K562 (cell line): Measurements from ENCODE around the gene INCENP. TPM values are rescaled to one million over a fixed set of nuclear protein-coding genes. Genes with fewer than 3 reads are reported as not detected.
A peak's percentile ranks its signal among the peaks of the same experiment; 100 is the strongest.

ENCODE experiments used
- EP300 ChIP-seq: IDR thresholded peaks from 2 replicates; pipeline ENCODE4 v1.6.1; 2012; ENCODE audit warnings: low read length, improper control_type of control experiment
- ILK ChIP-seq: fragments of 450-650 bp; IDR thresholded peaks from 2 replicates; pipeline ENCODE4 v1.6.1; 2016; ENCODE audit warnings: missing genetic modification characterization, low read depth, mild to moderate bottlenecking, missing compliant biosample characterization, moderate library complexity, borderline replicate concordance
- MYC ChIP-seq, 2 experiments: fragments of 250-450 bp in 1 of 2; sonication (Bioruptor Pico) in 1 of 2; IDR thresholded peaks; 2 replicates each; pipeline versions ENCODE4 v1.5.1 to v1.6.1; 2012 to 2021; ENCODE audit warnings: low read depth in 2 of 2, borderline replicate concordance in 1 of 2, improper control_type of control experiment in 1 of 2, low read length in 1 of 2, mild to moderate bottlenecking in 1 of 2, moderate library complexity in 1 of 2
- NFYB ChIP-seq: IDR thresholded peaks from 2 replicates; pipeline ENCODE4 v1.6.1; 2011; ENCODE audit warnings: mild to moderate bottlenecking, moderate library complexity; ENCODE audit not compliant: insufficient read length; ENCODE audit errors: extremely low read depth
- NR0B1 ChIP-seq: fragments of 450-650 bp; IDR thresholded peaks from one replicate; pipeline ENCODE4 v1.6.1; 2018; ENCODE audit warnings: mild to moderate bottlenecking, moderate library complexity; ENCODE audit not compliant: partially characterized antibody
- REST ChIP-seq, 2 experiments: fragments of 450-650 bp; formaldehyde crosslinking in 1 of 2; IDR thresholded peaks; 2 replicates each; pipeline versions ENCODE4 v1.4.0 to v1.6.1; 2014 to 2020; ENCODE audit warnings: mild to moderate bottlenecking in 2 of 2, borderline replicate concordance in 1 of 2, low read depth in 1 of 2
- TAF7 ChIP-seq: fragments of 450-650 bp; IDR thresholded peaks from 2 replicates; pipeline ENCODE4 v1.6.1; 2016; ENCODE audit warnings: missing genetic modification characterization, missing compliant biosample characterization
- XRCC5 ChIP-seq: fragments of 200-400 bp; formaldehyde crosslinking; IDR thresholded peaks from 2 replicates; pipeline ENCODE4 v1.6.1; 2017; ENCODE audit warnings: low read depth, mild to moderate bottlenecking, low read length
- ZNF23 ChIP-seq: fragments of 250-450 bp; sonication (Bioruptor Pico); IDR thresholded peaks from 2 replicates; pipeline ENCODE4 v1.4.0; 2020; ENCODE audit warnings: mild to moderate bottlenecking
- ZNF384 ChIP-seq: IDR thresholded peaks from 2 replicates; pipeline ENCODE4 v1.6.1; 2012; ENCODE audit warnings: low read depth, low read length, improper control_type of control experiment
- ZNF395 ChIP-seq: fragments of 200-800 bp; sonication (Bioruptor generic); IDR thresholded peaks from 2 replicates; pipeline ENCODE4 v1.6.1; 2017; ENCODE audit warnings: missing genetic modification characterization, missing compliant biosample characterization
- polyA plus RNA-seq, 8 experiments: library from polyadenylated mRNA; depleted of rRNA in 4 of 8; stranded (reverse) in 5 of 8; unstranded in 3 of 8; fragments of >200 nt; fragmentation: Nextera tagmentation in 2 of 8; fragmentation: Illumina TruSeq in 1 of 8; extraction: Ambion mirVana in 2 of 8; extraction: Trizol in 1 of 8; gene quantifications; 2 replicates each; pipeline versions ENCODE4 v1.2.1 to v1.2.3, GENCODE V29; 2011 to 2014; ENCODE audit warnings: inconsistent platforms in 1 of 8, missing spikeins in 1 of 8
- total RNA-seq, 7 experiments: library from RNA; depleted of rRNA in 6 of 7; stranded (reverse); fragments of >200 nt in 6 of 7; fragmentation: Illumina TruSeq in 2 of 7; extraction: Trizol in 2 of 7; gene quantifications; 2 replicates each; pipeline versions ENCODE4 v1.2.1 to v1.2.3, GENCODE V29; 2011 to 2021; ENCODE audit warnings: low replicate concordance in 1 of 7

INCENP gene
- total and polyA plus RNA-seq, 9 of the 15 experiments (the other 6 are each of a cell fraction or from before 2014, with no cell fraction given) = 1.1 to 97.9 (median 28.2) TPM

GRCh38 chr11:62105667-62106191 is 18.1 kb upstream of the INCENP start (continued):
- TF ChIP-seq REST (IDR thresholded peaks at IDR 0.05; ENCODE audit: borderline replicate concordance) = no peak
- no peak for TF ChIP-seq REST (CRISPR knock-in tag; IDR thresholded peaks at IDR 0.05; ENCODE audit: low read depth)
- no peak for TF ChIP-seq TAF7 (tag)
- TF ChIP-seq ZNF23 (CRISPR knock-in tag) = no peak
- no peak for TF ChIP-seq MYC (IDR thresholded peaks at IDR 0.05; ENCODE audit: low read depth, low read length)
- TF ChIP-seq MYC (CRISPR knock-in tag; IDR thresholded peaks at IDR 0.05; ENCODE audit: borderline replicate concordance, low read depth) = 0 out of 2 replicates have a peak, but pooled peaks have one; percentile 29
- TF ChIP-seq NFYB = no peak
- TF ChIP-seq ILK (tag) = no peak
- TF ChIP-seq XRCC5 = no peak
- TF ChIP-seq ZNF395 (CRISPR knock-in tag) = no peak
- TF ChIP-seq EP300 = no peak
- TF ChIP-seq ZNF384 = no peak
- no peak for TF ChIP-seq NR0B1
